A673 (cell line): ENCODE measurements around the gene TNFRSF21. TPM values are rescaled to one million over a fixed set of nuclear protein-coding genes. Genes with fewer than 3 reads are reported as not detected.

Experiments used
- BruUV-seq: library from RNA; stranded (reverse); fragments of 400-500 nt; replicated peaks from 2 replicates; lab custom pipeline; 2021; lab: Mats Ljungman, UMichigan
- CTCF ChIA-PET: fragments of 300-600 bp; sonication (Branson Sonifier 250); formaldehyde crosslinking; loops from one replicate; lab custom pipeline; 2022; ENCODE audit warnings: antibody characterized with exemption; lab: Charles Lee
- POLR2A ChIA-PET: fragments of 300-600 bp; sonication (Branson Sonifier 250); formaldehyde crosslinking; loops from one replicate; lab custom pipeline; 2022; ENCODE audit warnings: antibody characterized with exemption; ENCODE audit not compliant: low non-redundant PET; lab: Charles Lee
- DNase-seq: peaks from one replicate; pipeline ENCODE4 v3.0.0-alpha.2; 2015; ENCODE audit warnings: low spot score
- H3K27ac ChIP-seq: fragments of 200-600 bp; sonication (generic); 2 replicates; pipeline ENCODE4 v1.5.1; 2016; ENCODE audit warnings: mixed run types, low read depth, mild to moderate bottlenecking, mixed read lengths, antibody characterized with exemption, low read length; ENCODE audit not compliant: poor library complexity, severe bottlenecking
- H3K27me3 ChIP-seq: fragments of 200-600 bp; sonication (generic); replicated peaks from 2 replicates; pipeline ENCODE4 v1.6.1; 2017; ENCODE audit warnings: mixed run types, low read depth, mild to moderate bottlenecking, mixed read lengths, antibody characterized with exemption, low read length; ENCODE audit not compliant: insufficient read depth, poor library complexity
- H3K36me3 ChIP-seq: fragments of 200-600 bp; sonication (generic); 2 replicates; pipeline ENCODE4 v1.6.1; 2016; ENCODE audit warnings: mixed run types, mild to moderate bottlenecking, mixed read lengths, antibody characterized with exemption, low read length; ENCODE audit not compliant: insufficient read depth, poor library complexity, severe bottlenecking
- H3K4me1 ChIP-seq: fragments of 200-600 bp; sonication (generic); 2 replicates; pipeline ENCODE4 v1.6.1; 2017; ENCODE audit warnings: mixed run types, mild to moderate bottlenecking, mixed read lengths, antibody characterized with exemption, low read length; ENCODE audit not compliant: insufficient read depth, poor library complexity, severe bottlenecking
- H3K4me3 ChIP-seq: fragments of 200-600 bp; sonication (generic); 2 replicates; pipeline ENCODE4 v1.5.1; 2016; ENCODE audit warnings: low read depth, mixed run types, mild to moderate bottlenecking, mixed read lengths, low read length; ENCODE audit not compliant: poor library complexity, severe bottlenecking
- H3K9me3 ChIP-seq: fragments of 200-600 bp; sonication (generic); 2 replicates; pipeline ENCODE4 v1.6.1; 2016; ENCODE audit warnings: mixed run types, low read depth, mild to moderate bottlenecking, mixed read lengths, antibody characterized with exemption, low read length; ENCODE audit not compliant: poor library complexity, severe bottlenecking
- EZH2 ChIP-seq: fragments of 200-600 bp; sonication (generic); IDR thresholded peaks from 2 replicates; pipeline ENCODE4 v1.6.1; 2017; ENCODE audit warnings: borderline replicate concordance, low read depth, mild to moderate bottlenecking, mixed read lengths, antibody characterized with exemption, low read length; ENCODE audit not compliant: poor library complexity, severe bottlenecking
- intact Hi-C: fragments of 100-400 bp; cut with micrococcal nuclease; formaldehyde crosslinking; loops from one replicate; pipeline ENCODE4 v1.10.0; 2022; ENCODE audit not compliant: unreplicated experiment
- total RNA-seq: library from RNA; stranded (reverse); gene quantifications from 2 replicates; pipeline ENCODE4 v1.2.3, GENCODE V29; 2021
- TF ChIP-seq, protein P1 (sequence below): fragments of 300-800, 200-600 bp; sonication (generic); conservative IDR thresholded peaks from 2 replicates; pipeline ENCODE4 v1.5.1; 2017; ENCODE audit warnings: low read depth, mild to moderate bottlenecking, antibody characterized with exemption, low read length, moderate library complexity, mixed read lengths

TNFRSF21 gene
- total RNA-seq, 1 experiment from 2014 or later: 36.0 TPM

DNA sequence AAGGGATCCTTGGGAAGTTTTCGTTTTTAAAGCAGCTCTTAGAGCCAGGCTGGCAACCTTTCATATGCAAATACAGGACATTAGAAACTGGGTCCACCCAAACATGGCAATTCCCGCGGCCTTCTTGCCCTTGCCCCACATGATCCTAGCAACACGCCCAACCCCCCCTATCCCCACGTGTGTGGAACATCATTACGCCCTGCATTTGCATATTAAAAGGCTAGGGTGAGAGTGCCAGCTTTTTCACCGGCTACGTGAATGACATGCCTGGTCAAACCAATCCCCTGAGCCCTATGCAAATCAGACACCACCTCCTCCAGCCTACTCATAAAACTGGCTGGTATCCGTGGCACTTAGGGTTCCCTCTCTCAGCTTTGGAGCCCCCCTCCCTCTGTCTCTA, 88.1 kb downstream of the TNFRSF21 start:
- Histone ChIP-seq H3K4me3 (no peak overlapping the region), H3K9me3 (no peaks in the 10 kb centered on the region), H3K4me1 (no peaks in the 10 kb centered on the region), H3K27ac (no peak overlapping the region), H3K27me3 (no peaks in the 10 kb centered on the region), H3K36me3 (no peaks in the 10 kb centered on the region)
- BruUV-seq: no TSS peak
- TF ChIP-seq, protein P1, sequence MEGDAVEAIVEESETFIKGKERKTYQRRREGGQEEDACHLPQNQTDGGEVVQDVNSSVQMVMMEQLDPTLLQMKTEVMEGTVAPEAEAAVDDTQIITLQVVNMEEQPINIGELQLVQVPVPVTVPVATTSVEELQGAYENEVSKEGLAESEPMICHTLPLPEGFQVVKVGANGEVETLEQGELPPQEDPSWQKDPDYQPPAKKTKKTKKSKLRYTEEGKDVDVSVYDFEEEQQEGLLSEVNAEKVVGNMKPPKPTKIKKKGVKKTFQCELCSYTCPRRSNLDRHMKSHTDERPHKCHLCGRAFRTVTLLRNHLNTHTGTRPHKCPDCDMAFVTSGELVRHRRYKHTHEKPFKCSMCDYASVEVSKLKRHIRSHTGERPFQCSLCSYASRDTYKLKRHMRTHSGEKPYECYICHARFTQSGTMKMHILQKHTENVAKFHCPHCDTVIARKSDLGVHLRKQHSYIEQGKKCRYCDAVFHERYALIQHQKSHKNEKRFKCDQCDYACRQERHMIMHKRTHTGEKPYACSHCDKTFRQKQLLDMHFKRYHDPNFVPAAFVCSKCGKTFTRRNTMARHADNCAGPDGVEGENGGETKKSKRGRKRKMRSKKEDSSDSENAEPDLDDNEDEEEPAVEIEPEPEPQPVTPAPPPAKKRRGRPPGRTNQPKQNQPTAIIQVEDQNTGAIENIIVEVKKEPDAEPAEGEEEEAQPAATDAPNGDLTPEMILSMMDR: no peak
- TF ChIP-seq EZH2: no peak
- intact Hi-C loops: no loop called here
- POLR2A ChIA-PET: no interaction called here
- DNase-seq: peak; percentile 27
- CTCF ChIA-PET: no interaction called here

DNA sequence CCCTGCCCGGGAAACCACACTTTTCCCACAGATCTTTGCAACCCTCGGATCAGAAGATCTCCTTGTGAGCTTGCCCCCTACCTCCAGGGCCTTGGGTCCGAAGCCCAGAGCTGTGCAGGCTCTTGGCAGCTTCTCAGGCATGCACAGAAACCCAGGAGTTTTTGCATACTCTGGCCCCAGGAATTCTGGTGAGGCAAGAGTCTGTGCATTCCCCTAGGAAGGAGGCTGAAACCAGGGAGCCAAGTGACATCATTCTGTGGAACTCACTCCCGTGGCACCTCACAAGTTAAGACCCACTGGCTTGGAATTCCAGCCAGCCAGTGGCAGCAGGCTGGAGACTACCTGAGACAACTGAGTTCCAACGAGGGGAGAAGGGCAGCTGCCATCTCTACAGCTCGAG, 100.1 kb downstream of the TNFRSF21 start:
- TF ChIP-seq, protein P1: no peak
- no peak for TF ChIP-seq EZH2
- no peak overlapping the region for H3K4me3 ChIP-seq
- H3K9me3 ChIP-seq: no peaks in the 10 kb centered on the region
- no peaks in the 10 kb centered on the region for H3K36me3 ChIP-seq
- no peaks in the 10 kb centered on the region for H3K27me3 ChIP-seq
- POLR2A ChIA-PET: no interaction called here
- CTCF ChIA-PET: no interaction called here
- intact Hi-C loops: no loop called here
- DNase-seq: no peak
- no peaks in the 10 kb centered on the region for H3K4me1 ChIP-seq
- no peak overlapping the region for H3K27ac ChIP-seq
- BruUV-seq: no TSS peak

DNA sequence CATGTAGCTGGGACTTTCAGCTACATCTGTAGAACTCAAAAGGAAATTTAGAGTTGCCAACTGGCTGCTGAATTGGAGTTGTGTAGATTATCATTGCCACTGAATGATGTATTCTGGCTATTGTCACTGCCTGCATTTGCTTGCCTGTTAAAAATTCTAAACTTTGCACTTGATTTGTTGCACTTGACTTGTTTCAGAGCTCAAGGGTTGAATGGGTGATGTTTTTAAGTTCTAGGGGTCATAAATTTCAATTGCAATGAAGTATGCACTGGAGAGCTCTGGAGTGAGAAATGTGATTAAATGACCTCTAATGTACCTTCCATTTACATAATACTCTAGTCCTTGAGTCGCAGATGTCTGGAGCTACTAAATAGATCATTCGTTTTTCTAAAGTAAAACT, 102.4 kb downstream of the TNFRSF21 start:
- H3K27me3 ChIP-seq: no peaks in the 10 kb centered on the region
- H3K4me1 ChIP-seq: no peaks in the 10 kb centered on the region
- no peak for DNase-seq
- H3K9me3 ChIP-seq: no peaks in the 10 kb centered on the region
- no peak overlapping the region for H3K27ac ChIP-seq
- CTCF ChIA-PET: no interaction called here
- no peak for TF ChIP-seq EZH2
- TF ChIP-seq, protein P1: no peak
- H3K4me3 ChIP-seq: no peak overlapping the region
- no peaks in the 10 kb centered on the region for H3K36me3 ChIP-seq
- POLR2A ChIA-PET: no interaction called here
- intact Hi-C loops: no loop called here
- no TSS peak for BruUV-seq
